ENCODE results near the gene RNF212. TPM values are rescaled to one million over a fixed set of nuclear protein-coding genes. Genes with fewer than 3 reads are reported as not detected.

The RNF212 gene
- total and polyA plus RNA-seq, 2 experiments from 2014 or later, result 8.4 to 10.4 TPM

DNA sequence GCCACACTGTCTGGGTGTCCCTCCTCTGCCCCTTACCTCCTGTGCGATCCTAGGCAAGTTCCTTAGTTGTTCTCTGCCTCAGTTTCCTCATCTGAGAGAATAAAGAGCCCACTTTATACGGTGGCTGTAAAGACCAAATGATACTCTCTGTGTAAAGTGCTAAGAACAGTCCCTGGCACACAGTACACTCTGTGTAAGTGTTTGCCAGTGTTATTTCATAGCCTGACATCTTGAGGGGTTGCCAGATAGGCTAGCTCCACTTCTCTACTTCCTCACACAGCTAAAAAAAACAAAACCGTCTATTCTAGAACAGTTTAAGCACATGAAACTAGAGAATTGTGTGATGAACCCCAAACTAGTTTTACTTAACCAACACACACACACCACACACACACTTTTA lies 42.0 kb upstream of the RNF212 start:
- Histone ChIP-seq H3K4me3 (no peak overlapping the region), H3K4me1 (ENCODE audit: insufficient read depth) (peaks cover 5% of the 10 kb centered on the region), H3K79me2 (no peaks in the 10 kb centered on the region), H4K20me1 (ENCODE audit: insufficient read depth, poor library complexity, severe bottlenecking) (no peaks in the 10 kb centered on the region), H3K9me3 (ENCODE audit: low read depth) (peaks cover 4% of the 10 kb centered on the region), H3K27ac (no peak overlapping the region), H2AFZ (no peak overlapping the region), H3K36me3 (replicated peaks; ENCODE audit: insufficient read depth, low read depth) (no peaks in the 10 kb centered on the region), H3K4me2 (no peak overlapping the region), H3K9me2 (replicated peaks; ENCODE audit: insufficient read depth) (no peaks in the 10 kb centered on the region), H3K27me3 (no peaks in the 10 kb centered on the region)
- WGBS (ENCODE audit: low lambda C conversion rate, missing lambda C conversion rate), result 72% methylated on average over 3 of the region's 3 CpGs
- TF ChIP-seq, protein P1, sequence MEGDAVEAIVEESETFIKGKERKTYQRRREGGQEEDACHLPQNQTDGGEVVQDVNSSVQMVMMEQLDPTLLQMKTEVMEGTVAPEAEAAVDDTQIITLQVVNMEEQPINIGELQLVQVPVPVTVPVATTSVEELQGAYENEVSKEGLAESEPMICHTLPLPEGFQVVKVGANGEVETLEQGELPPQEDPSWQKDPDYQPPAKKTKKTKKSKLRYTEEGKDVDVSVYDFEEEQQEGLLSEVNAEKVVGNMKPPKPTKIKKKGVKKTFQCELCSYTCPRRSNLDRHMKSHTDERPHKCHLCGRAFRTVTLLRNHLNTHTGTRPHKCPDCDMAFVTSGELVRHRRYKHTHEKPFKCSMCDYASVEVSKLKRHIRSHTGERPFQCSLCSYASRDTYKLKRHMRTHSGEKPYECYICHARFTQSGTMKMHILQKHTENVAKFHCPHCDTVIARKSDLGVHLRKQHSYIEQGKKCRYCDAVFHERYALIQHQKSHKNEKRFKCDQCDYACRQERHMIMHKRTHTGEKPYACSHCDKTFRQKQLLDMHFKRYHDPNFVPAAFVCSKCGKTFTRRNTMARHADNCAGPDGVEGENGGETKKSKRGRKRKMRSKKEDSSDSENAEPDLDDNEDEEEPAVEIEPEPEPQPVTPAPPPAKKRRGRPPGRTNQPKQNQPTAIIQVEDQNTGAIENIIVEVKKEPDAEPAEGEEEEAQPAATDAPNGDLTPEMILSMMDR (IDR thresholded peaks at IDR 0.05; ENCODE audit: poor library complexity), result no peak
- no peak for DNase-seq (ENCODE audit: low spot score)

DNA sequence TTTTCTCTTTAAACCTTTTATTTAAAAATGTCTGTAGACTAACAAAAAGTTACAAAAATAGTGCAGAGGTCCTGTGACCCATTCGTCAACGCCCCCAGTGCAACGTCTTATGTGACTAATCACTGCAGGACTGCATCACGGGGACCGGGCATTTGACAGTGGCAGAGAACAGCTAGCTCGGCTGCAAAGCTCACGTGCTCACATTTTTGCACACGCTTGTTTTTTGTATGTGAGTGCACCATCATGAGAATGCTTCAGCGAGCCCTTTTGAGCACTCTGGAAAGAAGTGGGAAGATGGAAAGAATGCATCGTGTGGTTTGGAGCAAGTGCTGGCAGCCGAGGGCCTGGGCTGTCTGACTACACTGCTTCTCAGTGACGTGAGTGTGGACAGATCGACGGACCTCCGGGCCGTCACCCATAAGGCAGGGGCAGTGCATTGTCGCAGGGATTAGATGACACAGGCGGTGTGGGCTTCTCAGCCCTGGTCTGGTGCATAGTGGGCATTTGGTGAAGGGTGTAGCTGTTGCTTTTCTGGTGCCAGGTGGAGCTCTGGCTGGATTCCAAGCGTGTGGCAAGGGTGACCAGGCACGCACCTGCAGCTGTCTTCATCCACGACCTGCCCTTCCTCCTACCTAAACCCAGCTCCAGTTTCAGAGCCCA lies 41.3 kb upstream of the RNF212 start:
- Histone ChIP-seq H3K79me2 (no peaks in the 10 kb centered on the region), H3K4me2 (no peak overlapping the region), H3K4me3 (no peak overlapping the region), H3K27me3 (no peaks in the 10 kb centered on the region), H3K27ac (no peak overlapping the region), H3K36me3 (replicated peaks; ENCODE audit: insufficient read depth, low read depth) (no peaks in the 10 kb centered on the region), H3K9me3 (ENCODE audit: low read depth) (peaks cover 4% of the 10 kb centered on the region), H2AFZ (no peak overlapping the region), H4K20me1 (ENCODE audit: insufficient read depth, poor library complexity, severe bottlenecking) (no peaks in the 10 kb centered on the region), H3K9me2 (replicated peaks; ENCODE audit: insufficient read depth) (no peaks in the 10 kb centered on the region), H3K4me1 (ENCODE audit: insufficient read depth) (peaks cover 5% of the 10 kb centered on the region)
- no peak for DNase-seq (ENCODE audit: low spot score)
- TF ChIP-seq, protein P1 (IDR thresholded peaks at IDR 0.05; ENCODE audit: poor library complexity), result no peak
- TF ChIP-seq EZH2 (IDR thresholded peaks at IDR 0.05; ENCODE audit: borderline replicate concordance) (no peak), EZH2phosphoT487 (IDR thresholded peaks at IDR 0.05; ENCODE audit: low read depth, severe bottlenecking, unreplicated experiment) (no peak)
- WGBS (ENCODE audit: low lambda C conversion rate, missing lambda C conversion rate), result 82% methylated on average over 21 of the region's 21 CpGs

DNA sequence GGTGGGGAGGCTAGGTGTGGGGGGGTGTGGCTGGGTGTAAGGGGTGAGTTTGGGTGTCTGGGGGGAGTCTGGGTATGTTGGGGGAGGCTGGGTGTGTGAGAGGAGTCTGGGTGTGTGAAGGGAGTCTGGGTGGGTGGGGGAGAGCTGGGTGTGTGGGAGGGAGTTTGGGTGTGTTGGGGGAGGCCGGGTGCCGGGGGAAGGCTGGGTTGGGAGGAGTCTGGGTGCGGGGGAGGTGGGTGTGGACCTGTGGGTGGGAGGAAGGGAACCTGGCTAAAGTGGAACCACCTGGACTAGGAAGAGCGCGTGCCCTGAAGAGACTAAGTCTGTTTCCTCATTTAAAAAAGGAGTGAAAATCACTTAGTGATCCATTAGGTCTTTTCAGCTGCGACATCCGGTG lies 40.8 kb upstream of the RNF212 start:
- TF ChIP-seq, protein P1 (IDR thresholded peaks at IDR 0.05; ENCODE audit: poor library complexity), result no peak
- TF ChIP-seq EZH2phosphoT487 (IDR thresholded peaks at IDR 0.05; ENCODE audit: low read depth, severe bottlenecking, unreplicated experiment), result no peak
- no peak for TF ChIP-seq EZH2 (IDR thresholded peaks at IDR 0.05; ENCODE audit: borderline replicate concordance)
- DNase-seq (ENCODE audit: low spot score), result no peak
- Histone ChIP-seq H2AFZ (no peak overlapping the region), H3K9me2 (replicated peaks; ENCODE audit: insufficient read depth) (no peaks in the 10 kb centered on the region), H3K27ac (no peak overlapping the region), H3K4me2 (no peak overlapping the region), H3K4me1 (ENCODE audit: insufficient read depth) (peaks cover 5% of the 10 kb centered on the region), H4K20me1 (ENCODE audit: insufficient read depth, poor library complexity, severe bottlenecking) (no peaks in the 10 kb centered on the region), H3K27me3 (no peaks in the 10 kb centered on the region), H3K79me2 (no peaks in the 10 kb centered on the region), H3K4me3 (no peak overlapping the region), H3K9me3 (ENCODE audit: low read depth) (peaks cover 4% of the 10 kb centered on the region), H3K36me3 (replicated peaks; ENCODE audit: insufficient read depth, low read depth) (no peaks in the 10 kb centered on the region)
- WGBS (ENCODE audit: low lambda C conversion rate, missing lambda C conversion rate), result 91% methylated on average over 5 of the region's 7 CpGs
